NCI-H82 treated with DMSO at 0.1 percent for 48 hours (cell line): ENCODE results near the gene PTPRU.

ENCODE experiments used
- DNase-seq: peaks from one replicate; lab custom pipeline; 2025; ENCODE audit not compliant: unreplicated experiment; lab: John Stamatoyannopoulos, UW

Gene PTPRU

DNA sequence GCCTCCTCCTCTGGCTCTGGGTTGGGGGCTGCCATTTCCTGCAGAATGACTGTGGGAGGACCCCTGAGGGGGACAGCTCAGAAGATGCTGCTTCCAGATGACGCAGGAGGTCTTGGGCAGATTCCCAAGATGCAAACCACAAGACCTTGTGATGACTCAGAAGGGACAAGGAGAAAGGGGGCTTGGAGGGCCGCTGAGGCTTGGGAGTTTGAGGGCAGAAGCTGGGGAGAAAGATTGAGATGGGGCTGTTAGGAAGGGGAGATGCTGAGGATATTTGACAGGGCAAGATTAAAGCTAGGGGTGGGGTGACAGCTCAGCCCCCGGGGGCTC is 7.5 kb downstream of the PTPRU start:
- no peak for DNase-seq

DNA sequence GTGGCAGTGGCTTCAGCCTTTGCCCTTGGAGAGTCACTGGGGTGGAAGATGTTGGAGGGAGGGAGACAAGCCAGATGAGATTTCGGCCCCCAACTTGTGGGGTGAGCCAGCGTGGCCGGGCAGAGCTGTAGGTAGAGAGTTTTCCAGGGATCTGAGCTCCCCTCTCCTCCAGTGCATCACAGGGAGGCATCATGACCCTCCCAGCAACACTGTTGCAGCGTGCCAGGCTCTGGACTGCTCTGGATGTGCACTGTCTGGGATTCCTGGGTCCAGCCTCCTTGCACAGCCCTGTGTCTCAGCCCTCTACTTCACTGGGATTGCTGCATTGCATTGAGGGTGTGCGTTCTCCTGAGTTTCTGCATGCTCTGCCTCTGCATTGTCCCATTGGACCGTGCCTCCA is 8.9 kb downstream of the PTPRU start:
- no peak for DNase-seq

DNA sequence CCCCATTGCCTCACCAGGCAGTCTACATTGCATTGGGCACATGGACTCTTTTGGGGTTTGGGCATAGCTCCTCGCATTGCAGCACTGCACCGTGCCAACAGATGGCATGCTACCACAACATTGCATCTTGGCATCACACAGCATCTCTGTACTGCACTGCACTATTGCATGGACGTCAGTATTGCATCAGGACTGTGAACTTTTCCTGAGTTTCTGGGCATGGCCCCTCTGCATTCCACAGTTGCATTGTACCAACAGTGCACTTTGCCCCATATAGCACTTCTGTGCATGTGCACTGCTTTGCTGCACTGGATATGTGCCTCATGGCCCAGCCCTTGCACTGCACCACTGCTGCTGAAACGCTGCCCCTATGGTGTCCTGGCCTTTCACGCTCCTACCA is 9.6 kb downstream of the PTPRU start:
- no peak for DNase-seq

DNA sequence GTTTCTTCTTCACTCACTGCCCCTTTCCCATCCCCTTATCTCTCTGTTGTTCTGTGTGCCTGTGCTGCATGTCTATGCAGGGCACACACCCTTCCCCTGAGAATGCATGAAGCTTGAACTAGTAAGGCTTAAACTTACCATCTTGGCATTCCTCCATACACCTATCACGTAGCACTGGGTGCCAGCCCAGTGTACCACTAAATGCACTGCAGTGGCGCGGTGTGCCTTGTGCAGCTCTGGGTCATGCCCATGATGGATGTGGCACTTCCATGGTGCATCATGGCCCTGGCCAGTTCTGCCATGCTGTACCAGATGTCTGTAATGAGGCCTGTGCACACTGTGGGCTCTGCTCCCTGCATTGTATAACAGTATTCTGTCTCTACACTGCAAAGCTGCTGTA is 10.7 kb downstream of the PTPRU start:
- no peak for DNase-seq

DNA sequence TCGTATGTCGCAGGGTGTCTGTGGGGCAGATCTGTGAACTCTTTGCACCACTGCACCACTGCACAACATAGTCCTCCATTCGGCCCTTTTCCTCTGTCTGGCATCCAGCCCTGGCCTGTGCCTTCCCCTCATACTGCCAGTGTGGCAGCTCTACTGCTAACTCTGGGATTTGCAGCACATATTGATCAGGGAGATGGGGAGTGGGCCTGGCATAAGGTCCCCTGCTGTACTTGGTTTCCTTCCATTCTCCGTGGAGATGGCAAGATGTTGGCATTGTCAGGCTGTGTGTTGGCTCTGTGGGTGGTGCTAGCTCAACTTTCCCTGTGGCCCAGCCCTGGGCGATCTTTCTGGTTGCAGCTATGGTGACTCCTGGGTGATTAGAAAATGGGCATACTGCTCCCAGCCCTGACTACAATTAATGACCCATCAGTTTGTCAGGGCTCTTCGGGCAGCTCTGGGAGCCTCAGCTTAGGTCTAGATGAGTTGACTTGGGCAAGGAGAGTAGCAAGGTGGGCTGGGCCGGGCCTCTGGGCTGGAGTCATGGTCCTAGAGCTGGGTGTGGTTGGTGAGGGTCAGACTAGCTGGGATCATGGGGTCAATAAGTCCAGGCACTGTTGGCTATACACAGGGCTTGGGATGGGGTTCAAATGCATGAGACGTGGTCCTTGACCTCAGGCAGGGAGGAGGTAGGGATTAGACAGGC is 11.4 kb downstream of the PTPRU start:
- DNase-seq, result no peak

DNA sequence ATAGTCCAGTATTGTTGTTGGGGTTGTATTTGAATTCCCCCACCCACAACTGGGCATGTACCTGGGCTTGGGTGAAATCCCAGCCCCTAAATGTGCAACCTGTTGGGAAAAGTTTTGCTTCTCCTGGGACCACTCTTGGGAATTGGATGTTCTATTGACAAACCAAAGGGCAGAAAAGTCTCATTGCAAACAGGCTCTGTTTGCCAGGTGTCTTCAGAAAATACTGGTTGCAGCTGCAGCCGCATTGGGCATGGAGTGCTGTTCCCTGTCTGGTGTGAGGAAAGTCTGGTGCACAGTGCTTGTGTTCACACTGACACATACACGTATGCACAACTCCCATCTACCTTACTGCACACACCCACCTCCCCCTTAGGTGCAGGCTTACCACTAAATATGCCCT is 12.1 kb downstream of the PTPRU start:
- DNase-seq, result no peak

DNA sequence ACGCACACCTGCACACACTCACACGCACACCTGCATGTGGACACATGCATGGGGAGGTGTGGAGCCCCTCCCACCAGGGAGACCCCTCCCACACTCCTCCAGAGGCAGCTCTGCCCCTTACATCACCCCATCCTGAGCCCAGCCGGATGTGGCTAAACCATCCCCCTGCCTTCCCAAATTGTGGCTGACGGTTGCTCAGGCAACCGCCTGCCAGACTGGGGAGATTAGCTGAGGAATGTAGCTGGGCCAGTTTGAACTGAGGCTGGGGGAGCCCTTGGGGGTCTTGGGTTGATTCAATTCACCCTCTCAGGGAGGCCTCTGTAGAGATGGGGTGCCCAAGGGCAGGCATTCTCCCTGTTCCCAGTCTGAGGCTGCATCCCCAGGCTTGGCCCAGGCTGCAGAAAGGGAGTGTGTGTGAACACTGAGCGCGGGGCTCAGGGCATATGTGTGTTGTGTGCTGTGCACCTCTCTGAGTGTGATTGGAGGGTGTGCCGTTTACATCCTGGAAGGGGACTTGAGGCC is 12.9 kb downstream of the PTPRU start:
- no peak for DNase-seq

DNA sequence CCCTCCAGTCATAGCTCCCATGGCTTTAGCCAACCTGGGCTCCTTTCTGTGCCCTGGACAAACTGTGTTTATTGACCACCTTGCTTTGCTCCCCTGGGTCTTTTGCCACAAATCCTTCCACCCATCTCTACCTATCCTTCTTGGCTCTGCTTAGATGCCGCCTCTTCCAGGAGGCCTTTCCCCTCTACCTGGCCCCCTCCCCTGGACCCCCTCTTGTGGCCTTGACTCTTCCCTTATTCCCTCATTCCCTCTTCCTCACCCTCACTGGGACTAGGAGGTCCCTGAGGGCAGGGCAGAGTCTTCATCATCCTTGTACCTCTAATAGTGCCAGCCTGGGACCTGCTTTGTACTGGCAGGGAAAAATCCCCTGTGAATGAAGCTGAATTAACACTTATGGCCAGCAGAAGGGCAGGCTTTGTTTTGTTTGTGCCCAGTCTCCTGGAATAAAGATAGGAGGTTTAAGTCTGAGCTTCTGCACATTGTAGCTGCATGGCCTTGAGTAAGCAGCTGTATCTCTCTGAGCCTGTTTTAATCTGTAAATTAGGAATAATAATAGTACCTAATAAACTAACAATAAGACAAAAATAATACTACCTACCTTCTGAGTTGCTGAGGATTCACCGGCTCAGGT is 13.7 kb downstream of the PTPRU start:
- DNase-seq, result no peak

DNA sequence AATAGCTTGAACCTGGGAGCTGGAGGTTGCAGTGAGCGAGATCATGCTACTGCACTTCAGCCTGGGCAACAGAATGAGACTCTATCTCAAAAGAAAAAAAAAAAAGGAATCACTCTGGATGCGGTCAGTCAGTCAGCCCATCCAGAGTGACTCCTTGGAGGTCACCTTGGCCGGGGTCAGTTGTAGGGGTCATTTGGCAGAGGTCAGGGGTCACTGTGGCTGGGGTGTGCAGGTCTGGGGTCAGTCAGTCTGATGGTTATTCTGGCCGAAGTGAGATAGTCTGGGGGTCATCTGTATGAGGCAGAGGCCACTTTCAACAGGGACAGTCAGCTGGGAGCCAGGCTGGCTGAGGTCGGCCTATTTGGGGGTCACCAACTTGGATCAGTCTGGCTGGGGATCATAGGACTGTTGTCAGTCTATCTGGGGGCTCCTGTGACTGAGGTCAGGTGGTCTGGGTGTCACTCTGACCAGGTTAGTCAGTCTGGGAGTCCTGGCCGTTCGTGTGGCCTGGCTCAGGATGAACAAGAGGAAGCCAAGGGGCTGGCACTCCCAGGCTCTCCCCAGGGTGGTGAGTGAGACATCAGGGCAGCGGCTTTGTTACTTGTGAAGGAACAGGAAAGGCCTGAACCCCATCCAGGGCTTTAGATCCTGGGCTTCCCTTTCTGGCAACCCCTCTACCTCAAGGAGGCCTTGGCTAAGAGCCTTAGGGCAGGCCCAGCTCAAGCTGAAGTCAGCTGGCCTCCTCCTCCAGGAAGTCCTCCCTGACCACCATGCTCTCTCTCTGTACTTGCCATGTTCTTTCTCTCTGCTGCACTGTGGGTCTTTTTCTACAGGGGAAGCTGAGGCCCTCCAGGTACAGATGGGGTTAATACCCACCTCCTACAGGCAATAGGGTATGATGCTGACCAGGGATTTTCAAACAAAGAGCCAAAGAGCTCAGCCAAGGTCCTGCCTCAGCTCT is 15.1 kb downstream of the PTPRU start:
- DNase-seq, result no peak

DNA sequence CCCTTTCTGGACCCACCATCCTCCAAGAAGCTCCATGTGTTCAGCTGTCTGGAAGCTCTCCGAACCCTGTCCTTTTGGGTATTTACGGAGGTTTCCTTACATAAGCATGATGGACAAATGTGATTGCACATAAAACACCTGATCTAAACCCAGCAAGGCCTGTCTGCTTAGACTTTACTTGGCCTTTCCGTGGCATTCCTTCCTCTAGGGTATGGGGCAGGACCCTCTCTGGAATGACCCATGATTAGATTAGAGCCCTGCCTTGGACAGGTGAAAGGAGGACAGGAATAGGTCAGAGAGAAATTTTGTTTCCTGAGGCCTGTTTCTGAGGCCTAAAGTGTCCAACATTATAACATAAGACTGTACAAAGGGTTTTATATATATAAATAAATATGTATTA is 16.9 kb downstream of the PTPRU start:
- DNase-seq, result no peak

DNA sequence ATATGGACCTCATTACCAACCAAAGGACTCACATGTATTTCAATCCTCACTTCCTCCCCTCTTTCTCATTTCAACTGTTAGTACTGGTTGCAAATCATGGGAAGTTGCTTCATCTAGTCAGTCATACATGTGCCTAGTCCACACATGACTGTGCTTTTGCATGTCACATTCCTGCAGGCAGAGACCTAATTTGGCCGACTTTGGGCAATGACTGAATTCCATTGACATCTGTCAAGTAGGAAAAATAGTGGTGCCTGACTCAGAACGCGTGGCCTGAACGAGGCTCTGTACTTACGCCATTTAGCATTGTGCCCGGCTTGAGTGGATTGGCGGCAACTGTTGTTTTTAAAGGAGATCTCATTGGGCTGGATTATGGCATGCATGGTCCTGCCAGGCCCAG is 18.0 kb downstream of the PTPRU start:
- no peak for DNase-seq

DNA sequence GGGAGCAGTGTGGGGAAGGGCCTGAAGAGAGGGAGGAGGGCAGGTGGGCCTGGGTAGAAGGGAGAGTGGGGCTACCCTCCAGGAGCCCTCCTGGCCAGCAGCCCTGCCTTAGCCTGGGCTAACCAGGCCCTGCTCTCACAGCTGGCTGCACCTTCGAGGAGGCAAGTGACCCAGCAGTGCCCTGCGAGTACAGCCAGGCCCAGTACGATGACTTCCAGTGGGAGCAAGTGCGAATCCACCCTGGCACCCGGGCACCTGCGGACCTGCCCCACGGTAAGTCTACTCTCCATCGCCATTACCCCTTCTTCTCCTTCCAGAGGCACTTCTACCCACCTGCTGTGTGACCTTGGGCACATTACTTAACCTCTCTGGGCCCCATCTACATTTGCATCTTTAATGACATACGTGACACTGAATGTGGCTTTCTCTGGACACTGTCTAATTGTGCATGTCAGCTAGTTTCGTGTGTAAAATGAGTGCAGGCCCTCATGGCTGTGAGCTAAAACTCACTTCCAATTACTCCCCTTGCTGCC is 18.9 kb downstream of the PTPRU start:
- no peak for DNase-seq

DNA sequence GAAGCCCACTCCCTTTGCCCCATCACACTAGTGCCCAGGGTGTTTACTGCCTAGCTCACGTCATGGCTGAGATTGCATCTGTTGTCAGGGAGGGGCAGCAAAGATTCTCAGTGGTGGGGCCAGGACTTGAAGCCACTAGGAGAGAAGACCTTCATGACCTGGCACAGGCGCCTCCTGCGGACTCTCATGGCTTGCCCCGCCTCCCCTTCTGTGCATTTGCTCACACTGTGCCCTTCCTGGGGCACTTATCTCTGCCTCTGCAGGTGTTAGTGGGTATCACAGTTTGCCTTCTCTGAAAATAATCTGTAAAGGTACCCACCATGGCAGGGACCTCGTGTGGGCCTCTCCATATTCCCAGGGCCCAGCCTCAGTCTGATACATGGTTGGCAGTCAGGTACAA is 20.1 kb downstream of the PTPRU start:
- DNase-seq, result no peak

DNA sequence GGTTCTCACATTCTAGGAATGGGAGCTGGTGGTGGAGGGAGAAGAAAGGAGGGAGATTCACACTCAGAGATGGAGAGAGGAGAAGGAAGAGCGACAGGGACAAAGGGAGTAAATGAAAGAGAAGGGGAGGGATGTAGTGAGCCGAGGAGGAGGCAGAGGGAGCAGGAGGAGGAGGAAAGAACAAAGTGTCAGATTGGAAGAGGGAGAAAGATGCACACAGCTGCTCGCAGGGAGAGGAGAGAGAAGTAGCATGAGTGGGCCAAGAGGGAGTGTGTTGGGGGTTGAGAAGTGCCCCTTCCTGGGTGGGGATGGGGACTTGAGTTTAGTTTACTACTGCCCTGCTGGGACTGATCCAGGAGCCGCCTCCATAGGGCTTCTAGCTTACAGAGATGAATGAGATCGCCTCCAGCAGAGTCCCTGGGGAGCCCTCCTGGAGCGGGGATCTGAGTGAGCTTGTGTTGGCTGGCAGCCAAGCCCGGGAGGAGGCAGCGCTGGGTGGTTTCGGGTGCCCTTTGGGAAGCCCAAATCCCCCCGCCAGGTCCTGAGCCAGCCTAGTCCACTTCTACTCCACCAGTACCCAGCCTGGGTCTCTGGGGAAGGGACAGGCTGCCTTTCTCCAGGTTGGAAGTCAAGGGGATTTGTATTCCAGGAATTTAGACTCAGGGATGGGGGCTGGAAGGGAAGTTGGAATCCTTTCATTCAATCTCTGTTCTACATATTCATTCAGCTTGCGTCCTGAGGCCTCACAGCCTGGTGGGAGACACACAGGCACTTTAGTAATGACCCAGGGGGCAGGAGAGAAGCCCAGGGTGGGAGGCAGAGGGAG is 20.9 kb downstream of the PTPRU start:
- peak; percentile 81 for DNase-seq

DNA sequence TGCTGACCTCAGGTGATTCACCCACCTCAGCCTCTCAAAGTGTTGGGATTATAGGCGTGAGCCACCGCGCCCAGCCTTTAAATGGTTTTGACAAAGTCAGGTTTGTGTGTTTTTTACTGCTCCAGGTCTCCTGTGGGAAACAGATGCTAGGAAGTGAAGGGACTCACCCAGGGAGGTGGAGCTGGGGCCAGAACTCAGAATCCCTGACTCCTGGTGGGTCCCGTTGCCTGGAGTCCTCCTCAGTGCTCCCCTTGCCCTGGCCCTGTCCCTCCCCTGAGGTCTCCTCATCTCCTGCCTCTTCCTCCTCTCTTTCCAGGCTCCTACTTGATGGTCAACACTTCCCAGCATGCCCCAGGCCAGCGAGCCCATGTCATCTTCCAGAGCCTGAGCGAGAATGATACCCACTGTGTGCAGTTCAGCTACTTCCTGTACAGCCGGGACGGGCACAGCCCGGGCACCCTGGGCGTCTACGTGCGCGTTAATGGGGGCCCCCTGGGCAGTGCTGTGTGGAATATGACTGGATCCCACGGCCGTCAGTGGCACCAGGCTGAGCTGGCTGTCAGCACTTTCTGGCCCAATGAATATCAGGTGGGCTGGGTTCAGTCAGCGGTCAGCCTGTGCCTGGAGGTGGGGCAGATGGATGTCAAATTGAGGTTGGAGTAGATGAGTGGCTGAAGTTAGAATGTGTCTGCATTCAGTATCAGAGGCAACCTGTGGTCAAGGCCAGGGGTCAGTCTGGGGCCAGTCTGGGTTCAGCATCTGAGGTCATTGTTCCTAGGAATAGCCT is 22.1 kb downstream of the PTPRU start:
- DNase-seq, result no peak

DNA sequence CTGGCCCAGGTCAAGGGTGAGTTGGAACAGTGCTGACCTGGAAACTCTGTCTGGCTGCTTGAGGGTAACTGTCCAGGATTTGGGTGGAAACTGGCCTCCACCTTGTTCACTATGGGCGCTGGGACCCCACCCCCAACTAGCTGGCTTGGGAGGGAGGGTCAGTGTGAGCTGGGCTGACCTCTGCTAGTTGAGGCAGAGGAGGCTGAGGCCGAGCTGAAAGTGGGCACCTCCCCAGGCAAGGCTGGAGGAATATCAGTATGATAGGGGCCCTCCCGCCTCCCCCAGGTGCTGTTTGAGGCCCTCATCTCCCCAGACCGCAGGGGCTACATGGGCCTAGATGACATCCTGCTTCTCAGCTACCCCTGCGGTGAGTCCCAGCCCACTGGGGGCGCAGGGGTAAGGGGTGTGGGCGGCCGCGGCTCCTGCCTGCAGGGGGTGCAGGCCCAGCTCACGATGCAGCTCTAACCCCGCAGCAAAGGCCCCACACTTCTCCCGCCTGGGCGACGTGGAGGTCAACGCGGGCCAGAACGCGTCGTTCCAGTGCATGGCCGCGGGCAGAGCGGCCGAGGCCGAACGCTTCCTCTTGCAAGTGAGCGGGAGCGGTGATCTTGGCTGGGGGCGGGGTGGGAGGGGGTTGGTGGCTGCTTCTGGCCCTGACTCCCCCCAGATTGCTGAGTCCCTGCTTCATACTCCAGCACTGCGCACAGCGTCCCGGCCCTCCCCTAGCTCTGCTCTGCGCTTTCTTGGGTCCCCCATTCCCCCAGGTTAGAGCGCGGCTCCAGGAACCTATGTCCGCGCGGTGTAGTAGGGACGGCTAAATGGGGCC is 22.9 kb downstream of the PTPRU start:
- DNase-seq, result no peak

DNA sequence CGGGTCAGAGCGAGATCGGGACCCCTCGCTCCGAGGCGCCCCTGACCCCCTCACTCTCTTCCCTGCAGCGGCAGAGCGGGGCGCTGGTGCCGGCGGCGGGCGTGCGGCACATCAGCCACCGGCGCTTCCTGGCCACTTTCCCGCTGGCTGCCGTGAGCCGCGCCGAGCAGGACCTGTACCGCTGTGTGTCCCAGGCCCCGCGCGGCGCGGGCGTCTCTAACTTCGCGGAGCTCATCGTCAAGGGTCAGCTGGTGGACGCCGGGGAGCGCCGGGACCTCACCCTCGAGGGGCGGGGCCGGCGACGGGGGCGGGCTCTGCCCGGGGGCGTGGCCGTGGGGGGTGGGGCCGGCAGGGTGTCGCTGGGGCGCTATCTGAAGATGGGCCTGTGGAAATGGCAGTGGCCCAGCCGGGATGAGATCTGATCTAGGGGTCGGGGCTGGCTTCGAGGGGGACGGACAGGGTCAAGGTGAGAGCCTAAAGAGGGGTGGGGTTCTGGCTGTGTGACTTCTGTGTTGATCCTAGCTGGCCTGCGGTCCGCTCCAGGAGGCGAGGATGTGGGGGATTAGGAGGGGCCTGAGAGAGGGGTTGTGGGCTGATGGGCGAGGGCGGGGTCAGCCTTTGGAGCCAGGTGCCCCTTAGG is 23.6 kb downstream of the PTPRU start:
- no peak for DNase-seq

DNA sequence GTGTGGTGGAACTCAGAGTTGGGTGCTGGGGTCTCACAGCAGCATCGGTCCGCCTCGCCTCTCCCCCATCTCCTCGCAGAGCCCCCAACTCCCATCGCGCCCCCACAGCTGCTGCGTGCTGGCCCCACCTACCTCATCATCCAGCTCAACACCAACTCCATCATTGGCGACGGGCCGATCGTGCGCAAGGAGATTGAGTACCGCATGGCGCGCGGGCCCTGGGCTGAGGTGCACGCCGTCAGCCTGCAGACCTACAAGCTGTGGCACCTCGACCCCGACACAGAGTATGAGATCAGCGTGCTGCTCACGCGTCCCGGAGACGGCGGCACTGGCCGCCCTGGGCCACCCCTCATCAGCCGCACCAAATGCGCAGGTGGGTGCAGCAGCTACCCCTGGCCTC is 24.2 kb downstream of the PTPRU start:
- DNase-seq, result no peak
